Endodermal cell (in vitro differentiated cells): Measurements from ENCODE around the gene CAMKMT. TPM values are rescaled to one million over a fixed set of nuclear protein-coding genes. Genes with fewer than 3 reads are reported as not detected.

Experiments
- DNase-seq: peaks from one replicate; pipeline ENCODE4 v3.0.0-alpha.2; 2017
- H3K27ac ChIP-seq: 2 replicates; pipeline ENCODE4 v1.5.1; 2013; ENCODE audit warnings: mild to moderate bottlenecking, low read depth, low read length, moderate library complexity
- H3K27me3 ChIP-seq: 2 replicates; pipeline ENCODE4 v1.6.1; 2013; ENCODE audit warnings: mild to moderate bottlenecking, low read length, moderate library complexity; ENCODE audit not compliant: insufficient read depth, control insufficient read depth, poor library complexity, severe bottlenecking
- H3K36me3 ChIP-seq: 2 replicates; pipeline ENCODE4 v1.7.0; 2013; ENCODE audit warnings: mild to moderate bottlenecking, low read length, moderate library complexity; ENCODE audit not compliant: control insufficient read depth, insufficient read depth
- H3K4me1 ChIP-seq: one replicate; pipeline ENCODE4 v1.7.0; 2013; ENCODE audit warnings: low read length; ENCODE audit not compliant: control insufficient read depth, insufficient read depth
- H3K4me3 ChIP-seq: 2 replicates; pipeline ENCODE4 v1.5.1; 2013; ENCODE audit warnings: mild to moderate bottlenecking, low read length, moderate library complexity
- H3K9ac ChIP-seq: 2 replicates; pipeline ENCODE4 v1.6.1; 2013; ENCODE audit warnings: mild to moderate bottlenecking, low read length, moderate library complexity; ENCODE audit not compliant: poor library complexity, severe bottlenecking; ENCODE audit errors: extremely low read depth
- H3K9me3 ChIP-seq: 2 replicates; pipeline ENCODE4 v1.6.1; 2013; ENCODE audit warnings: mild to moderate bottlenecking, low read length, moderate library complexity; ENCODE audit not compliant: control insufficient read depth
- H3K27ac Mint-ChIP-seq: 2 replicates; pipeline ENCODE4 v1.8.0; 2020; ENCODE audit warnings: mixed read lengths
- H3K27me3 Mint-ChIP-seq: 2 replicates; pipeline ENCODE4 v1.8.0; 2021; ENCODE audit warnings: mild to moderate bottlenecking, mixed read lengths; ENCODE audit not compliant: insufficient read depth
- H3K36me3 Mint-ChIP-seq: 2 replicates; pipeline ENCODE4 v1.8.0; 2020; ENCODE audit warnings: low read depth, mixed read lengths
- H3K4me1 Mint-ChIP-seq: 2 replicates; pipeline ENCODE4 v1.8.0; 2020; ENCODE audit warnings: mixed read lengths
- H3K4me3 Mint-ChIP-seq: 2 replicates; pipeline ENCODE4 v1.8.0; 2020; ENCODE audit warnings: mild to moderate bottlenecking, moderate library complexity, mixed read lengths
- H3K9me3 Mint-ChIP-seq: 2 replicates; pipeline ENCODE4 v1.8.0; 2020; ENCODE audit warnings: mild to moderate bottlenecking, mixed read lengths
- CTCF ChIP-seq: fragments of 200-600 bp; sonication (generic); conservative IDR thresholded peaks from 2 replicates; pipeline ENCODE4 v1.5.0; 2021; ENCODE audit warnings: antibody characterized with exemption, mild to moderate bottlenecking
- WGBS, 2 experiments: methylation state at CpG; one replicate each; pipeline versions ENCODE4 v1.1.5 to v1.1.7; 2013; ENCODE audit warnings: missing lambda C conversion rate in 2 of 2, mixed read lengths in 1 of 2; ENCODE audit not compliant: insufficient coverage in 1 of 2, insufficient read length in 1 of 2; 5-methylcytosine and 5-hydroxymethylcytosine counted together
- total RNA-seq, 2 donors: library from RNA; stranded (reverse); fragmentation: NEBNext Ultra II Directional in 1 of 2; extraction: Animal tissue kit (Norgen Biotek cat#: 25700) in 1 of 2; gene quantifications; 2 replicates in 1 of 2; 3 replicates in 1 of 2; pipeline ENCODE4 v1.2.1, GENCODE V29; 2021

CAMKMT gene
- total RNA-seq, 2 donors from 2014 or later: 31.4 to 57.5 TPM

DNA sequence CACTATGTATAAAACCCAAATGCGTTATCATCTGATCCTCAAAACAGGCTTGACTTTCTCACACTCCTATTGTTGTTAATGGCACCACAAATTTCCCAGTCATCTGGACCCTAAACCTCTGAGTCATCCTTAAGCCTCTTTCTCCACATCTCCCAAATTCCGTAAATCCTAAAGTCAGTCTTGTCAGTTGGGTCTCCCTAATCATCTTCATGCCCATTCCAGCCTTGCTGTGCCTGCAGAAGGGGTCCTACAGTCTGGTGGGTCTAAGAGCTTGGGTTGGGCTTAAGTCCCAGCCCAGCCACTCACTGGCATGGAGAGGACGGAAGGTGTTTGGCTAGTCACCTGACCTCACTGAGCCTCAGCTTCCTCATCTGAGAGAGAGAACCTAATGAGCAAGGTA, 314.6 kb downstream of the CAMKMT start:
- Mint-ChIP-seq H3K27me3 (no peaks in the 10 kb centered on the region), H3K9me3 (no peaks in the 10 kb centered on the region), H3K4me3 (no peak overlapping the region), H3K27ac (no peak overlapping the region), H3K36me3 (no peaks in the 10 kb centered on the region), H3K4me1 (peaks cover 61% of the 10 kb centered on the region)
- DNase-seq: peak; percentile 65
- Histone ChIP-seq H3K9me3 (no peaks in the 10 kb centered on the region), H3K4me3 (peak overlapping the region; percentile 80), H3K9ac (no peak overlapping the region), H3K4me1 (peaks cover 13% of the 10 kb centered on the region), H3K27ac (no peak overlapping the region), H3K27me3 (no peaks in the 10 kb centered on the region), H3K36me3 (no peaks in the 10 kb centered on the region)
- no peak for TF ChIP-seq CTCF
- 68 to 75% methylated on average over 1 to 3 of the region's 3 CpGs for WGBS, 2 experiments

DNA sequence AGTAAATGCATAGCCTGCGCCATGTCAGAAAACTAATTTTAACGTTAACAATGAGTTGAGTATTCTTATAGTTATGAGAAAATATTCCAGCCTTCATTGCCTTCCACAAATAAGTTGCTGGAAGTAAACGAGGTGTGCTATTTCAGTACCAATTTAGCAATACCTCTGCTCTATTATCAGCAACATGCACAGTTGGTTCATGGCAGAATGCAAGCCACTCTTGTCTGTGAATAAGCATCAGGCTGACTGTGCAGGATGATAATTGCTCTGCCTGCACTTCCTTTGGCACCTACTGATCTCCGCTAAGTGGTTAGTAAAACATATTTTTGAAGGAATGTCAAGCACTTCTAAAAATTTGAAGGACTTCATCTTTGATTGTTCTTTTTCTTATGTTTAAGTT, 317.8 kb downstream of the CAMKMT start:
- Mint-ChIP-seq H3K36me3 (no peaks in the 10 kb centered on the region), H3K9me3 (no peaks in the 10 kb centered on the region)
- 80 to 91% methylated on average over 1 to 4 of the region's 4 CpGs for WGBS, 2 experiments

DNA sequence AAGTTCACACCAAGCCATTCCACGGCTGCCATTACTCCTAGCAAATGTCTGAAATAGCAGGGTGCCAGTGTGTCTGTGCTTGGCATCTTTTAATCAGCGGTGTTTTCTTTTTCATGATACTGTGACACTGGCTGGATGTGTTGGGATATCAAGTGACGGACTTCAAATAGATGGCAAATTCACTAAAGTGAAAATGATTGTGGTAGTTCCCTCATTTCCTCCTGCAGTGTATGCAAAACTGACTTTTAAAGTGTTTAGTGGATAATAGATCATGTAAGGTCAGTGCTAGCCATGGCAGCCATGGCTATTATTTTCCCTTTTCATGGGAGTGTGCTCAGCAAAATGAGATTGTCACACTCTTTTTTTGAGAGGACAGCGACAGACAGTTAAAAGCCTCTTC, 318.2 kb downstream of the CAMKMT start:
- H3K36me3 ChIP-seq: peaks cover 3% of the 10 kb centered on the region
- Mint-ChIP-seq H3K27ac (no peak overlapping the region), H3K4me3 (peak overlapping the region; percentile 46), H3K27me3 (no peaks in the 10 kb centered on the region), H3K36me3 (no peaks in the 10 kb centered on the region), H3K9me3 (no peaks in the 10 kb centered on the region), H3K4me1 (peaks cover 68% of the 10 kb centered on the region)
- TF ChIP-seq CTCF: no peak
- no peak for DNase-seq
- peaks cover 31% of the 10 kb centered on the region for H3K4me1 ChIP-seq
- no peaks in the 10 kb centered on the region for H3K27me3 ChIP-seq
- H3K27ac ChIP-seq: no peak overlapping the region
- peak overlapping the region; percentile 80 for H3K4me3 ChIP-seq
- no peak overlapping the region for H3K9ac ChIP-seq
- 79 to 100% methylated on average over 2 to 4 of the region's 4 CpGs for WGBS, 2 experiments
- no peaks in the 10 kb centered on the region for H3K9me3 ChIP-seq

More for the DNA sequence above, 317.8 kb downstream of the CAMKMT start:
- Histone ChIP-seq H3K27ac (no peak overlapping the region), H3K9ac (no peak overlapping the region), H3K4me3 (peak overlapping the region; percentile 80), H3K9me3 (no peaks in the 10 kb centered on the region), H3K36me3 (peaks cover 3% of the 10 kb centered on the region), H3K27me3 (no peaks in the 10 kb centered on the region), H3K4me1 (peaks cover 31% of the 10 kb centered on the region)
- Mint-ChIP-seq H3K4me1 (peaks cover 64% of the 10 kb centered on the region), H3K4me3 (peak overlapping the region; percentile 46), H3K27me3 (no peaks in the 10 kb centered on the region), H3K27ac (no peak overlapping the region)
- TF ChIP-seq CTCF: no peak
- DNase-seq: no peak
